Measurements from ENCODE around the gene GJA5. TPM values are rescaled to one million over a fixed set of nuclear protein-coding genes. Genes with fewer than 3 reads are reported as not detected.

The GJA5 gene
- total and polyA plus RNA-seq, 2 donors (not counting 3 experiments of a cell fraction or from before 2014, with no cell fraction given) = 0.55 to 5.9 TPM

DNA sequence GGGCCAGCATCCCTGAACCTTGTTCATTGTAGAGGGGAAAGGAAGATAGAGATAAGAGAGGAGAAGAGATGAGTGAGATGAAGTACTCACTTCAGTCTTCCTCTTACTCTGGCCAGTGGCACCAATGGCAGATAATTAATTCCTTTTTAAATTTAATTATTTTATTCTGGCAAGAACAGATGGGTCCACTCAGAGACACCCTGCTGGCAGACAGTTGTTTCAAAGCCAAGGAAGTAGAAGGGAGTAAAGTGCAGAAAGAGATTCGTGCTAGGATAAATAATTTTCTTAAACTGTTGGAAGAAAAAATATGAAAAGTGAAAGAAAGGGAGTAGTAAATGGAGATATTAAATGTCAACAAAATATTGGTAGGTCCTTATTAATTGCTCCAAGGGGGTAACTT is 7.7 kb upstream of the GJA5 start:
- CTCF ChIA-PET = interaction anchor here (1.3 kb wide), 1 partner anchor 8 kb away, joined by 3 read pairs; no protein-coding TSS in a partner anchor
- H3K4me2 ChIP-seq (ENCODE audit: insufficient read depth, low read length) = no peak overlapping the region
- H4K20me1 ChIP-seq (replicated peaks; ENCODE audit: control insufficient read depth, extremely low read depth, insufficient read depth, low read length) = no peaks in the 10 kb centered on the region
- no peak for TF ChIP-seq MYC (IDR thresholded peaks at IDR 0.05; ENCODE audit: low read depth, low read length)
- TF ChIP-seq JUN (IDR thresholded peaks at IDR 0.05; ENCODE audit: borderline replicate concordance, insufficient read depth, insufficient read length, low read depth) = no peak
- no peak for TF ChIP-seq POLR2A (IDR thresholded peaks at IDR 0.05; ENCODE audit: low read depth, low read length)
- no peak for TF ChIP-seq CTCF (IDR thresholded peaks at IDR 0.05; ENCODE audit: extremely low read depth in 1 of 2, insufficient read depth in 1 of 2, low read depth in 1 of 2, low read length in 2 of 2)
- TF ChIP-seq, protein P1, sequence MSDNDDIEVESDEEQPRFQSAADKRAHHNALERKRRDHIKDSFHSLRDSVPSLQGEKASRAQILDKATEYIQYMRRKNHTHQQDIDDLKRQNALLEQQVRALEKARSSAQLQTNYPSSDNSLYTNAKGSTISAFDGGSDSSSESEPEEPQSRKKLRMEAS (IDR thresholded peaks at IDR 0.05; ENCODE audit: insufficient read depth, insufficient read length) = no peak
- TF ChIP-seq FOS (IDR thresholded peaks at IDR 0.05; ENCODE audit: borderline replicate concordance, insufficient read depth, low read length) = no peak
- TF ChIP-seq GATA2 (IDR thresholded peaks at IDR 0.05; ENCODE audit: insufficient read depth, insufficient read length, low read depth, low read length) = no peak
- TF ChIP-seq EZH2 (IDR thresholded peaks at IDR 0.05; ENCODE audit: borderline replicate concordance, low read depth, low read length, severe bottlenecking) = no peak
- TF ChIP-seq POLR2AphosphoS5 (IDR thresholded peaks at IDR 0.05; ENCODE audit: insufficient read depth, low read depth, low read length) = no peak
- FAIRE-seq = no peak
- no peak for DNase-seq (ENCODE audit: low read depth, low spot score)
- no peaks in the 10 kb centered on the region for H3K79me2 ChIP-seq (ENCODE audit: control insufficient read depth, insufficient read depth, low read length)
- no peaks in the 10 kb centered on the region for H3K9me3 ChIP-seq (replicated peaks; ENCODE audit: control insufficient read depth, insufficient read depth, low read length)
- peaks cover 19% of the 10 kb centered on the region for H3K4me1 ChIP-seq (ENCODE audit: control insufficient read depth, extremely low read depth, insufficient read depth, low read length)
- no peak overlapping the region for H3K4me3 ChIP-seq (replicated peaks in 1 of 3; ENCODE audit: insufficient read depth in 1 of 3, low read depth in 1 of 3, low read length in 3 of 3)
- peaks cover 14 to 22% of the 10 kb centered on the region in 2 experiments for H3K27me3 ChIP-seq (ENCODE audit: control insufficient read depth in 2 of 2, insufficient read depth in 2 of 2, low read length in 2 of 2)
- intact Hi-C loops (cut with micrococcal nuclease) = loop anchor here (10.0 kb wide), 1 partner anchor 57 kb away; no protein-coding TSS in a partner anchor
- no peaks in the 10 kb centered on the region for H3K9me1 ChIP-seq (replicated peaks; ENCODE audit: control insufficient read depth, extremely low read depth, insufficient read depth, low read length)
- no TSS peak for BruUV-seq (replicated peaks)
- H2AFZ ChIP-seq (ENCODE audit: low read depth, low read length) = no peak overlapping the region
- no peak overlapping the region for H3K9ac ChIP-seq (replicated peaks; ENCODE audit: extremely low read depth, insufficient read depth, low read length)
- no peak overlapping the region for H3K27ac ChIP-seq (ENCODE audit: insufficient read depth, low read depth, low read length)
- no peaks in the 10 kb centered on the region for H3K36me3 ChIP-seq (ENCODE audit: control insufficient read depth in 2 of 2, extremely low read depth in 1 of 2, insufficient read depth in 2 of 2, low read length in 2 of 2)
- POLR2A ChIA-PET = no interaction called here
- dilution Hi-C loops (cut with MboI; ENCODE audit: extremely low pct_ligation_motif_present, low sequenced_read_pairs) = no loop called here
